Fibroblast of lung (primary cell): Measurements from ENCODE around the gene PALM2AKAP2. TPM values are rescaled to one million over a fixed set of nuclear protein-coding genes. Genes with fewer than 3 reads are reported as not detected.

Experiments used
- DNase-seq, 2 donors: peaks; one replicate each; pipeline versions ENCODE4 v3.0.0 to v3.0.0-alpha.2; 2010; ENCODE audit warnings: low read depth in 2 of 2
- H2AFZ ChIP-seq: 2 replicates; pipeline ENCODE4 v1.5.1; 2012; ENCODE audit warnings: low read length, control low read depth, inconsistent platforms
- H3K27ac ChIP-seq: 2 replicates; pipeline ENCODE4 v1.5.1; 2011; ENCODE audit warnings: low read length, control low read depth; ENCODE audit not compliant: insufficient read depth
- H3K27me3 ChIP-seq: 2 replicates; pipeline ENCODE4 v1.5.1; 2011; ENCODE audit warnings: mild to moderate bottlenecking, low read length; ENCODE audit not compliant: control insufficient read depth, insufficient read depth
- H3K36me3 ChIP-seq: 2 replicates; pipeline ENCODE4 v1.5.1; 2011; ENCODE audit warnings: low read length; ENCODE audit not compliant: control insufficient read depth, insufficient read depth
- H3K4me1 ChIP-seq: 2 replicates; pipeline ENCODE4 v1.5.1; 2011; ENCODE audit warnings: low read length; ENCODE audit not compliant: control insufficient read depth, insufficient read depth; ENCODE audit errors: extremely low read depth
- H3K4me2 ChIP-seq: 2 replicates; pipeline ENCODE4 v1.5.1; 2011; ENCODE audit warnings: low read length, control low read depth; ENCODE audit not compliant: insufficient read depth; ENCODE audit errors: extremely low read depth
- H3K4me3 ChIP-seq, 4 experiments: fragments of 200-600 bp in 1 of 4; sonication (generic) in 1 of 4; replicated peaks in 1 of 4; 2 replicates each; pipeline ENCODE4 v1.5.1; 2011 to 2016; ENCODE audit warnings: low read length in 4 of 4, low read depth in 3 of 4, mild to moderate bottlenecking in 3 of 4, control low read depth in 2 of 4, inconsistent platforms in 1 of 4, mixed read lengths in 1 of 4; ENCODE audit not compliant: insufficient read depth in 1 of 4; ENCODE audit errors: control extremely low read depth in 1 of 4
- H3K79me2 ChIP-seq: 2 replicates; pipeline ENCODE4 v1.5.1; 2012; ENCODE audit warnings: mild to moderate bottlenecking, low read length, inconsistent platforms; ENCODE audit not compliant: control insufficient read depth, insufficient read depth
- H3K9ac ChIP-seq: 2 replicates; pipeline ENCODE4 v1.5.1; 2011; ENCODE audit warnings: mild to moderate bottlenecking, low read length, control low read depth; ENCODE audit not compliant: insufficient read depth
- H3K9me3 ChIP-seq: 2 replicates; pipeline ENCODE4 v1.5.1; 2012; ENCODE audit warnings: low read depth, low read length; ENCODE audit not compliant: control insufficient read depth, insufficient read depth
- H4K20me1 ChIP-seq: 2 replicates; pipeline ENCODE4 v1.5.1; 2011; ENCODE audit warnings: low read length; ENCODE audit not compliant: control insufficient read depth, insufficient read depth; ENCODE audit errors: extremely low read depth
- EZH2 ChIP-seq: IDR thresholded peaks from 2 replicates; pipeline ENCODE4 v1.5.1; 2012; ENCODE audit warnings: low read length, control low read depth, mild to moderate bottlenecking; ENCODE audit errors: missing control alignments
- polyA plus RNA-seq, 2 donors: library from polyadenylated mRNA; depleted of rRNA in 1 of 2; stranded (reverse) in 1 of 2; unstranded in 1 of 2; fragments of >200 nt; gene quantifications; 2 replicates each; pipeline ENCODE4 v1.2.1, GENCODE V29; 2011 to 2012; ENCODE audit warnings: missing spikeins in 1 of 2
- total RNA-seq: library from RNA; depleted of rRNA; stranded (reverse); fragments of >200 nt; gene quantifications from 2 replicates; pipeline ENCODE4 v1.2.1, GENCODE V29; 2014
- TF ChIP-seq, protein P1 (sequence below), 2 donors: IDR thresholded peaks in 1 of 2; conservative IDR thresholded peaks in 1 of 2; 1 replicate in 1 of 2; 2 replicates in 1 of 2; pipeline ENCODE4 v1.5.1; 2011 to 2012; ENCODE audit warnings: low read length in 2 of 2, control low read depth in 1 of 2, inconsistent platforms in 1 of 2, low read depth in 1 of 2, mild to moderate bottlenecking in 1 of 2

The PALM2AKAP2 gene
- total and polyA plus RNA-seq, 2 donors (not counting 1 experiment from before 2014, with no cell fraction given), result 7.7 to 9.9 TPM

DNA sequence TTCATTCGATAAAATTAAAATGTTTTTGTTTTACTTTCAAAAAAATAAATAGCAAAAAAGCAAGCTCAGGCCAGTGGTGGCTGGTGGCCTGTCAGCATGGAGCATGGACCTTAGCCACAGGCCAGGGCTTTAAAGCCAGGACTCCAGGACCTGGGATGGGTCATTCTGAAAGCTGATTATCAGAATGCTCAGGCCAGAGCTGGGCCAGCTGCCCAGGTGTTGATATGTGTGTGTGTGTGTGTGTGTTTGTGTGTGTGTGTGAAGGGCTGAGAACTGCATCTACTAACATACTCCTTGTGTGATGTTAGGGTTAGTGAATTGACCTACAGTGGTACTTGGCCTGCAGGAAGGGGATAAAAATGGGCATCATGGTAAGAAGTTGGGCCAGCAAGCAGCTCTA lies 21.5 kb downstream of the PALM2AKAP2 start:
- no peak for TF ChIP-seq EZH2
- TF ChIP-seq, protein P1, sequence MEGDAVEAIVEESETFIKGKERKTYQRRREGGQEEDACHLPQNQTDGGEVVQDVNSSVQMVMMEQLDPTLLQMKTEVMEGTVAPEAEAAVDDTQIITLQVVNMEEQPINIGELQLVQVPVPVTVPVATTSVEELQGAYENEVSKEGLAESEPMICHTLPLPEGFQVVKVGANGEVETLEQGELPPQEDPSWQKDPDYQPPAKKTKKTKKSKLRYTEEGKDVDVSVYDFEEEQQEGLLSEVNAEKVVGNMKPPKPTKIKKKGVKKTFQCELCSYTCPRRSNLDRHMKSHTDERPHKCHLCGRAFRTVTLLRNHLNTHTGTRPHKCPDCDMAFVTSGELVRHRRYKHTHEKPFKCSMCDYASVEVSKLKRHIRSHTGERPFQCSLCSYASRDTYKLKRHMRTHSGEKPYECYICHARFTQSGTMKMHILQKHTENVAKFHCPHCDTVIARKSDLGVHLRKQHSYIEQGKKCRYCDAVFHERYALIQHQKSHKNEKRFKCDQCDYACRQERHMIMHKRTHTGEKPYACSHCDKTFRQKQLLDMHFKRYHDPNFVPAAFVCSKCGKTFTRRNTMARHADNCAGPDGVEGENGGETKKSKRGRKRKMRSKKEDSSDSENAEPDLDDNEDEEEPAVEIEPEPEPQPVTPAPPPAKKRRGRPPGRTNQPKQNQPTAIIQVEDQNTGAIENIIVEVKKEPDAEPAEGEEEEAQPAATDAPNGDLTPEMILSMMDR (conservative IDR thresholded peaks at IDR 0.05 in 1 of 2, IDR thresholded peaks at IDR 0.05 in 1 of 2; ENCODE audit: low read depth in 1 of 2, low read length in 2 of 2), result no peak
- no peak overlapping the region for H3K4me3 ChIP-seq
- no peaks in the 10 kb centered on the region for H3K27me3 ChIP-seq
- peaks cover 9% of the 10 kb centered on the region for H3K79me2 ChIP-seq
- H2AFZ ChIP-seq, result no peak overlapping the region
- no peaks in the 10 kb centered on the region for H4K20me1 ChIP-seq
- H3K27ac ChIP-seq, result no peak overlapping the region
- no peaks in the 10 kb centered on the region for H3K9me3 ChIP-seq
- H3K9ac ChIP-seq, result no peak overlapping the region
- no peak for DNase-seq
- peaks cover 8% of the 10 kb centered on the region for H3K4me1 ChIP-seq
- H3K4me2 ChIP-seq, result no peak overlapping the region
- no peaks in the 10 kb centered on the region for H3K36me3 ChIP-seq

DNA sequence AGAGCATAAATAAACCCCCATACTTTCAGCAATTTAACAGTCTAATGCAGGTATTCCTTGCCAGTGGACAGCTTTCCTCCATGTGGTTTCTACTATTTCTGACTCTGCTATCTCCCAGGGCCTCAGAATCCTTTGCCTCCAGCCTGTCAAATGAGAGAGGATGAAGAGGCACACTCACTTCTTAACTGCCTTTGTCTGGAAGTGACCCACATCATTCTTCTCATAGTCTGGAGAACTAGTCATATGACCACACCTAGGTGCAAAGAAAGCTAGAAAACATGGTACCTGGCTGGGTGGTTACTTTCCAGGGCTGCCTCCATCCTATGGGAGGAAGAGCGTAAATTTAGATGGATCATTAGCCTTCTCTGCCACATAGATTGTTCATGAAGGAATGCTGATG lies 22.5 kb downstream of the PALM2AKAP2 start:
- Histone ChIP-seq H3K4me2 (no peak overlapping the region), H2AFZ (no peak overlapping the region), H3K4me1 (peaks cover 8% of the 10 kb centered on the region), H3K36me3 (no peaks in the 10 kb centered on the region), H3K9me3 (no peaks in the 10 kb centered on the region), H4K20me1 (no peaks in the 10 kb centered on the region), H3K9ac (no peak overlapping the region), H3K27me3 (no peaks in the 10 kb centered on the region), H3K27ac (no peak overlapping the region), H3K79me2 (peaks cover 9% of the 10 kb centered on the region), H3K4me3 (no peak overlapping the region)
- no peak for DNase-seq
- TF ChIP-seq, protein P1 (conservative IDR thresholded peaks at IDR 0.05 in 1 of 2, IDR thresholded peaks at IDR 0.05 in 1 of 2; ENCODE audit: low read depth in 1 of 2, low read length in 2 of 2), result no peak
- TF ChIP-seq EZH2, result no peak

DNA sequence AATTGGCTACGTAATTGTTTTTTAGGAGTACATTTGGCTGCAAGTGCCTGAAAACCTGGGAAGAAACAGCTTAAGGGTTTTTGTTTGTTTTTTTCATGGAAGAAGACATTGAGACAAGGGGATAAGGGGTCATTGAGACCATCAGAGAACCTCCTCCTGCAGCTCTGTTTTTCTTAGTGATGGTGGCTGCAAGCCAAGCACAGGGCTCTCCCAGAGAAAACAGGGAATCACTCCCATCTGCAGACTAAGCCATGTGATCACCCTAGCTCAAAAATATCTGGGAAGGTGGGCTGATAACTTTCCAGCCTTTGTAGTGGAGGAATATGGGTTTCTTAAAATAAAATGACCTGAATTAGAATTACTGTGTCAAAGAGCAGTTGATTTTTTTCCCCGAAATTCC lies 25.1 kb downstream of the PALM2AKAP2 start:
- Histone ChIP-seq H3K9ac (no peak overlapping the region), H3K27ac (no peak overlapping the region), H3K36me3 (no peaks in the 10 kb centered on the region), H3K27me3 (no peaks in the 10 kb centered on the region), H3K4me2 (no peak overlapping the region), H3K4me3 (no peak overlapping the region), H3K9me3 (no peaks in the 10 kb centered on the region), H3K79me2 (peaks cover 9% of the 10 kb centered on the region), H2AFZ (no peak overlapping the region), H4K20me1 (no peaks in the 10 kb centered on the region), H3K4me1 (peaks cover 2% of the 10 kb centered on the region)
- TF ChIP-seq, protein P1 (conservative IDR thresholded peaks at IDR 0.05 in 1 of 2, IDR thresholded peaks at IDR 0.05 in 1 of 2; ENCODE audit: low read depth in 1 of 2, low read length in 2 of 2), result no peak
- no peak for TF ChIP-seq EZH2
- DNase-seq, result no peak
